Neural cell (in vitro differentiated cells): Measurements from ENCODE around the gene PLXNC1. TPM values are rescaled to one million over a fixed set of nuclear protein-coding genes. Genes with fewer than 3 reads are reported as not detected.

ENCODE experiments used
- H2AFZ ChIP-seq: fragments of 200-600, 300-800 bp; sonication (generic), shearing (Covaris generic); 2 replicates; pipeline ENCODE4 v1.6.0; 2014; ENCODE audit warnings: low read depth, mild to moderate bottlenecking, antibody characterized with exemption, low read length, moderate library complexity
- H3F3A ChIP-seq: fragments of 200-600 bp; shearing (Covaris generic); 2 replicates; pipeline ENCODE4 v1.6.1; 2016; ENCODE audit warnings: mild to moderate bottlenecking, moderate library complexity, mixed read lengths, antibody characterized with exemption, low read length; ENCODE audit not compliant: insufficient read depth, poor library complexity, severe bottlenecking
- H3K27ac ChIP-seq: fragments of 200-600, 300-800 bp; sonication (generic), shearing (Covaris generic); 2 replicates; pipeline ENCODE4 v1.5.1; 2014; ENCODE audit warnings: mild to moderate bottlenecking, low read length, moderate library complexity
- H3K27me3 ChIP-seq: fragments of 300-800, 200-600 bp; sonication (generic), shearing (Covaris generic); 2 replicates; pipeline ENCODE4 v1.6.0; 2014; ENCODE audit warnings: mild to moderate bottlenecking, low read depth, low read length, moderate library complexity; ENCODE audit not compliant: insufficient read depth
- H3K36me3 ChIP-seq: fragments of 300-800, 200-600 bp; sonication (generic), shearing (Covaris generic); 2 replicates; pipeline ENCODE4 v1.5.1; 2014; ENCODE audit warnings: mild to moderate bottlenecking, antibody characterized with exemption, low read length, moderate library complexity; ENCODE audit not compliant: insufficient read depth
- H3K4me2 ChIP-seq: fragments of 300-800, 200-600 bp; sonication (generic), shearing (Covaris generic); 2 replicates; pipeline ENCODE4 v1.6.0; 2014; ENCODE audit warnings: mild to moderate bottlenecking, low read length
- H3K4me3 ChIP-seq: fragments of 300-800, 200-600 bp; sonication (generic), shearing (Covaris generic); 2 replicates; pipeline ENCODE4 v1.5.1; 2014; ENCODE audit warnings: mild to moderate bottlenecking, low read length, moderate library complexity
- H3K79me2 ChIP-seq: fragments of 200-600 bp; shearing (Covaris generic); replicated peaks from 2 replicates; pipeline ENCODE4 v1.6.0; 2014; ENCODE audit warnings: mild to moderate bottlenecking, low read length, moderate library complexity; ENCODE audit not compliant: insufficient read depth
- H3K9ac ChIP-seq: fragments of 300-800, 200-600 bp; sonication (generic), shearing (Covaris generic); 2 replicates; pipeline ENCODE4 v1.6.1; 2016; ENCODE audit warnings: mild to moderate bottlenecking, low read length, mixed read lengths
- H3K9me2 ChIP-seq: fragments of 200-600 bp; shearing (Covaris generic); 2 replicates; pipeline ENCODE4 v1.6.1; 2016; ENCODE audit warnings: mild to moderate bottlenecking, low read length, mixed read lengths; ENCODE audit not compliant: insufficient read depth
- H3K9me3 ChIP-seq: fragments of 200-600, 300-800 bp; sonication (generic), shearing (Covaris generic); 2 replicates; pipeline ENCODE4 v1.6.1; 2016; ENCODE audit warnings: mild to moderate bottlenecking, mixed run types, low read length, moderate library complexity, mixed read lengths
- H4K20me1 ChIP-seq: fragments of 200-600 bp; shearing (Covaris generic); 2 replicates; pipeline ENCODE4 v1.6.1; 2016; ENCODE audit warnings: mild to moderate bottlenecking, mixed run types; ENCODE audit not compliant: insufficient read depth
- EP300 ChIP-seq: fragments of 450-650 bp; conservative IDR thresholded peaks from 2 replicates; pipeline ENCODE4 v1.6.1; 2014; ENCODE audit warnings: antibody characterized with exemption, mild to moderate bottlenecking, moderate library complexity; ENCODE audit not compliant: poor library complexity, severe bottlenecking
- EZH2 ChIP-seq: fragments of 200-600, 300-800 bp; shearing (Covaris generic), sonication (generic); IDR thresholded peaks from 2 replicates; pipeline ENCODE4 v1.6.1; 2014; ENCODE audit warnings: antibody characterized with exemption, low read length, borderline replicate concordance, mild to moderate bottlenecking; ENCODE audit not compliant: insufficient read depth, poor library complexity, severe bottlenecking
- MXI1 ChIP-seq: fragments of 450-650 bp; conservative IDR thresholded peaks from 2 replicates; pipeline ENCODE4 v1.6.1; 2014; ENCODE audit warnings: antibody characterized with exemption, mild to moderate bottlenecking; ENCODE audit not compliant: poor library complexity, severe bottlenecking
- POLR2AphosphoS5 ChIP-seq: IDR thresholded peaks from 2 replicates; pipeline ENCODE4 v1.6.1; 2012
- RAD21 ChIP-seq: fragments of 450-650 bp; conservative IDR thresholded peaks from 2 replicates; pipeline ENCODE4 v1.6.1; 2014; ENCODE audit warnings: antibody characterized with exemption, mild to moderate bottlenecking, moderate library complexity
- SMC3 ChIP-seq: fragments of 450-650 bp; conservative IDR thresholded peaks from 2 replicates; pipeline ENCODE4 v1.6.1; 2014; ENCODE audit warnings: antibody characterized with exemption, mild to moderate bottlenecking, moderate library complexity; ENCODE audit not compliant: poor library complexity
- TAF1 ChIP-seq: IDR thresholded peaks from 2 replicates; pipeline ENCODE4 v1.6.1; 2012; ENCODE audit warnings: low read depth
- polyA plus RNA-seq: library from polyadenylated mRNA; depleted of rRNA; stranded (reverse); fragments of >200 nt; gene quantifications from 2 replicates; pipeline ENCODE4 v1.2.3, GENCODE V29; 2014
- TF ChIP-seq, protein P1 (sequence below): IDR thresholded peaks from 2 replicates; pipeline ENCODE4 v1.6.1; 2012; ENCODE audit warnings: borderline replicate concordance
- TF ChIP-seq, protein P2 (sequence below): fragments of 450-650 bp; IDR thresholded peaks from 2 replicates; pipeline ENCODE4 v1.5.1; 2014; ENCODE audit warnings: antibody characterized with exemption, mild to moderate bottlenecking, moderate library complexity; ENCODE audit not compliant: poor library complexity, severe bottlenecking

The PLXNC1 gene
- polyA plus RNA-seq, 1 donor from 2014 or later = 76.3 TPM

GRCh38 chr12:94162108-94162507 is 13.7 kb downstream of the PLXNC1 start:
- H3F3A ChIP-seq = no peaks in the 10 kb centered on the region
- H3K4me3 ChIP-seq = no peak overlapping the region
- H3K9me3 ChIP-seq = no peaks in the 10 kb centered on the region
- H3K4me2 ChIP-seq = no peak overlapping the region
- H3K9ac ChIP-seq = no peak overlapping the region
- H2AFZ ChIP-seq = no peak overlapping the region
- H3K36me3 ChIP-seq = no peaks in the 10 kb centered on the region
- no peak for TF ChIP-seq SMC3
- no peak for TF ChIP-seq TAF1
- no peak for TF ChIP-seq POLR2AphosphoS5
- no peak for TF ChIP-seq EP300
- TF ChIP-seq, protein P1, sequence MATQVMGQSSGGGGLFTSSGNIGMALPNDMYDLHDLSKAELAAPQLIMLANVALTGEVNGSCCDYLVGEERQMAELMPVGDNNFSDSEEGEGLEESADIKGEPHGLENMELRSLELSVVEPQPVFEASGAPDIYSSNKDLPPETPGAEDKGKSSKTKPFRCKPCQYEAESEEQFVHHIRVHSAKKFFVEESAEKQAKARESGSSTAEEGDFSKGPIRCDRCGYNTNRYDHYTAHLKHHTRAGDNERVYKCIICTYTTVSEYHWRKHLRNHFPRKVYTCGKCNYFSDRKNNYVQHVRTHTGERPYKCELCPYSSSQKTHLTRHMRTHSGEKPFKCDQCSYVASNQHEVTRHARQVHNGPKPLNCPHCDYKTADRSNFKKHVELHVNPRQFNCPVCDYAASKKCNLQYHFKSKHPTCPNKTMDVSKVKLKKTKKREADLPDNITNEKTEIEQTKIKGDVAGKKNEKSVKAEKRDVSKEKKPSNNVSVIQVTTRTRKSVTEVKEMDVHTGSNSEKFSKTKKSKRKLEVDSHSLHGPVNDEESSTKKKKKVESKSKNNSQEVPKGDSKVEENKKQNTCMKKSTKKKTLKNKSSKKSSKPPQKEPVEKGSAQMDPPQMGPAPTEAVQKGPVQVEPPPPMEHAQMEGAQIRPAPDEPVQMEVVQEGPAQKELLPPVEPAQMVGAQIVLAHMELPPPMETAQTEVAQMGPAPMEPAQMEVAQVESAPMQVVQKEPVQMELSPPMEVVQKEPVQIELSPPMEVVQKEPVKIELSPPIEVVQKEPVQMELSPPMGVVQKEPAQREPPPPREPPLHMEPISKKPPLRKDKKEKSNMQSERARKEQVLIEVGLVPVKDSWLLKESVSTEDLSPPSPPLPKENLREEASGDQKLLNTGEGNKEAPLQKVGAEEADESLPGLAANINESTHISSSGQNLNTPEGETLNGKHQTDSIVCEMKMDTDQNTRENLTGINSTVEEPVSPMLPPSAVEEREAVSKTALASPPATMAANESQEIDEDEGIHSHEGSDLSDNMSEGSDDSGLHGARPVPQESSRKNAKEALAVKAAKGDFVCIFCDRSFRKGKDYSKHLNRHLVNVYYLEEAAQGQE = no peak
- TF ChIP-seq RAD21 = no peak
- TF ChIP-seq EZH2 = no peak
- TF ChIP-seq, protein P2, sequence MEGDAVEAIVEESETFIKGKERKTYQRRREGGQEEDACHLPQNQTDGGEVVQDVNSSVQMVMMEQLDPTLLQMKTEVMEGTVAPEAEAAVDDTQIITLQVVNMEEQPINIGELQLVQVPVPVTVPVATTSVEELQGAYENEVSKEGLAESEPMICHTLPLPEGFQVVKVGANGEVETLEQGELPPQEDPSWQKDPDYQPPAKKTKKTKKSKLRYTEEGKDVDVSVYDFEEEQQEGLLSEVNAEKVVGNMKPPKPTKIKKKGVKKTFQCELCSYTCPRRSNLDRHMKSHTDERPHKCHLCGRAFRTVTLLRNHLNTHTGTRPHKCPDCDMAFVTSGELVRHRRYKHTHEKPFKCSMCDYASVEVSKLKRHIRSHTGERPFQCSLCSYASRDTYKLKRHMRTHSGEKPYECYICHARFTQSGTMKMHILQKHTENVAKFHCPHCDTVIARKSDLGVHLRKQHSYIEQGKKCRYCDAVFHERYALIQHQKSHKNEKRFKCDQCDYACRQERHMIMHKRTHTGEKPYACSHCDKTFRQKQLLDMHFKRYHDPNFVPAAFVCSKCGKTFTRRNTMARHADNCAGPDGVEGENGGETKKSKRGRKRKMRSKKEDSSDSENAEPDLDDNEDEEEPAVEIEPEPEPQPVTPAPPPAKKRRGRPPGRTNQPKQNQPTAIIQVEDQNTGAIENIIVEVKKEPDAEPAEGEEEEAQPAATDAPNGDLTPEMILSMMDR = no peak
- TF ChIP-seq MXI1 = no peak
- H4K20me1 ChIP-seq = no peaks in the 10 kb centered on the region
- no peaks in the 10 kb centered on the region for H3K27me3 ChIP-seq
- H3K27ac ChIP-seq = no peak overlapping the region
- no peaks in the 10 kb centered on the region for H3K9me2 ChIP-seq
- H3K79me2 ChIP-seq = peaks cover 41% of the 10 kb centered on the region

DNA sequence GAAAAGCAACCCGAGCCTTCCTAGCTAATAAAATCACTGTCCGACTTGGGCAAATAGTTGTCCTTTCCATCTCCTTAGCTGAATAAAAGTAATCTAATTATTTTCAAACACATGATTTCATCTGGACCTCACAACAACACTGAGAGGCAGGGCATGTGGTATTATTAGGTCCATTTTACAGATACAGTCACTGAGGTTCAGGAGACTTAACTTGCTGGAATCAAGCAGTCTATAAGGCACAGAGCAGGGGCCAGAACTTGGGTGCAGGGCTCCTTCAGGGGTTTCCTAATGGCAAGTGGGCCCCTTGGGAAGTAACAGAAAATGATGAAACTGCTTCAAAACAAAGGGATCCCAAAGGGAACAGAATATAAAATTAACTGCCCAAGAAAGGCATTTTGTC is 15.5 kb downstream of the PLXNC1 start:
- no peak overlapping the region for H3K4me3 ChIP-seq
- H3K79me2 ChIP-seq = peaks cover 30% of the 10 kb centered on the region
- TF ChIP-seq, protein P1 = no peak
- TF ChIP-seq POLR2AphosphoS5 (no peak), TAF1 (no peak), SMC3 (no peak), RAD21 (no peak), EZH2 (no peak), EP300 (no peak), MXI1 (no peak)
- TF ChIP-seq, protein P2 = no peak
- H3K9ac ChIP-seq = no peak overlapping the region
- no peaks in the 10 kb centered on the region for H3K9me2 ChIP-seq
- no peaks in the 10 kb centered on the region for H4K20me1 ChIP-seq
- H3K4me2 ChIP-seq = no peak overlapping the region
- H3K27ac ChIP-seq = no peak overlapping the region
- no peaks in the 10 kb centered on the region for H3K36me3 ChIP-seq
- no peaks in the 10 kb centered on the region for H3K27me3 ChIP-seq
- no peaks in the 10 kb centered on the region for H3K9me3 ChIP-seq
- H2AFZ ChIP-seq = no peak overlapping the region
- no peaks in the 10 kb centered on the region for H3F3A ChIP-seq
